H1 (cell line): ENCODE results near the gene MIA2. TPM values are rescaled to one million over a fixed set of nuclear protein-coding genes. Genes with fewer than 3 reads are reported as not detected.

Source experiments
- PHF8 ChIP-seq: fragments of 200-600 bp; sonication (generic); conservative IDR thresholded peaks from 2 replicates; pipeline ENCODE4 v1.7.1; 2012; ENCODE audit warnings: low read depth, mild to moderate bottlenecking, inconsistent platforms, low read length, moderate library complexity
- POLR2A ChIP-seq, 2 experiments: IDR thresholded peaks; 1 replicate in 1 of 2; 2 replicates in 1 of 2; pipeline ENCODE4 v1.6.1; 2011; ENCODE audit warnings: low read depth in 2 of 2, low read length in 2 of 2, mild to moderate bottlenecking in 2 of 2; ENCODE audit errors: control extremely low read depth in 1 of 2
- RAD21 ChIP-seq, 2 experiments: IDR thresholded peaks in 1 of 2; conservative IDR thresholded peaks in 1 of 2; 2 replicates each; pipeline ENCODE4 v1.6.1; 2011; ENCODE audit warnings: low read depth in 2 of 2, low read length in 2 of 2, improper control_type of control experiment in 1 of 2, inconsistent platforms in 1 of 2, mild to moderate bottlenecking in 1 of 2, moderate library complexity in 1 of 2
- TAF7 ChIP-seq: optimal IDR thresholded peaks from 2 replicates; pipeline ENCODE3; 2011; ENCODE audit warnings: low read depth, mild to moderate bottlenecking, inconsistent platforms, low read length, moderate library complexity, borderline replicate concordance
- polyA plus RNA-seq, 7 experiments: library from polyadenylated mRNA; depleted of rRNA in 3 of 7; stranded (reverse) in 5 of 7; unstranded in 2 of 7; fragments of >200 nt in 5 of 7; fragments of 200-250 nt in 2 of 7; gene quantifications; 1 replicate in 5 of 7; 2 replicates in 1 of 7; 4 replicates in 1 of 7; pipeline versions ENCODE4 v1.2.1 to v1.2.3, GENCODE V29; 2011 to 2013; ENCODE audit warnings: missing spikeins in 2 of 7, mixed read lengths in 2 of 7
- total RNA-seq: library from RNA; stranded (reverse); fragmentation: NEBNext Ultra II Directional; extraction: Animal tissue kit (Norgen Biotek cat#: 25700); gene quantifications from 2 replicates; pipeline ENCODE4 v1.2.1, GENCODE V29; 2021
- TF ChIP-seq, protein P1 (sequence below): fragments of 300-600 bp; sonication (generic); IDR thresholded peaks from 2 replicates; pipeline ENCODE4 v1.7.1; 2012; ENCODE audit warnings: low read length, moderate library complexity, mild to moderate bottlenecking, inconsistent platforms; ENCODE audit not compliant: insufficient replicate concordance
- TF ChIP-seq, protein P2 (sequence below), 3 experiments: IDR thresholded peaks; 1 replicate in 2 of 3; 2 replicates in 1 of 3; pipeline versions ENCODE4 v1.5.1 to v1.6.1; 2011; ENCODE audit warnings: low read length in 3 of 3, mild to moderate bottlenecking in 3 of 3, inconsistent platforms in 2 of 3, low read depth in 1 of 3, moderate library complexity in 1 of 3; ENCODE audit not compliant: insufficient read depth in 1 of 3; ENCODE audit errors: control extremely low read depth in 1 of 3
- TF ChIP-seq, protein P3 (sequence below): IDR thresholded peaks from 2 replicates; pipeline ENCODE4 v1.6.1; 2012; ENCODE audit warnings: inconsistent platforms

MIA2 gene
- total and polyA plus RNA-seq, 2 of the 8 experiments (the other 6 are each of a cell fraction or from before 2014, with no cell fraction given) = 10.1 to 15.0 TPM

DNA sequence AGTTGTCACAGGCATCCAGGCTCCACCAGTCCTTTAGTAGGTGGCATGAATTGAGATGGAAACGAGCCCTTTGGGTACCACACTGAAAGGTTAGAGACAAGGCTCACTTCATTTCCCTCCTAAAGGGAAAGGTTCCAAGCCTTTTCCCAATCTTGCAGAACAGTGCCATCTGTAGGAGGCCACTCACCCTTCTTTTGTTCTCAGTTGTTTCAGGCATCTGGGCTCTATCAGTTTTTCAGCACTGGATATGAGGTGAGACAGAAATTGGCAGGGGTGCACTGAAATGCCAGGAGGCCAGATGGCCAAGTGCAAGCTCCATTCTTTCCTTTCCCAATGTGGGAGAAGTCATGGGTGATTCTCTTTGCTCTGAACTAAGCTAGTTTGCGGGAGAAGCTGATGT, 183.3 kb downstream of the MIA2 start (continued):
- TF ChIP-seq, protein P1, sequence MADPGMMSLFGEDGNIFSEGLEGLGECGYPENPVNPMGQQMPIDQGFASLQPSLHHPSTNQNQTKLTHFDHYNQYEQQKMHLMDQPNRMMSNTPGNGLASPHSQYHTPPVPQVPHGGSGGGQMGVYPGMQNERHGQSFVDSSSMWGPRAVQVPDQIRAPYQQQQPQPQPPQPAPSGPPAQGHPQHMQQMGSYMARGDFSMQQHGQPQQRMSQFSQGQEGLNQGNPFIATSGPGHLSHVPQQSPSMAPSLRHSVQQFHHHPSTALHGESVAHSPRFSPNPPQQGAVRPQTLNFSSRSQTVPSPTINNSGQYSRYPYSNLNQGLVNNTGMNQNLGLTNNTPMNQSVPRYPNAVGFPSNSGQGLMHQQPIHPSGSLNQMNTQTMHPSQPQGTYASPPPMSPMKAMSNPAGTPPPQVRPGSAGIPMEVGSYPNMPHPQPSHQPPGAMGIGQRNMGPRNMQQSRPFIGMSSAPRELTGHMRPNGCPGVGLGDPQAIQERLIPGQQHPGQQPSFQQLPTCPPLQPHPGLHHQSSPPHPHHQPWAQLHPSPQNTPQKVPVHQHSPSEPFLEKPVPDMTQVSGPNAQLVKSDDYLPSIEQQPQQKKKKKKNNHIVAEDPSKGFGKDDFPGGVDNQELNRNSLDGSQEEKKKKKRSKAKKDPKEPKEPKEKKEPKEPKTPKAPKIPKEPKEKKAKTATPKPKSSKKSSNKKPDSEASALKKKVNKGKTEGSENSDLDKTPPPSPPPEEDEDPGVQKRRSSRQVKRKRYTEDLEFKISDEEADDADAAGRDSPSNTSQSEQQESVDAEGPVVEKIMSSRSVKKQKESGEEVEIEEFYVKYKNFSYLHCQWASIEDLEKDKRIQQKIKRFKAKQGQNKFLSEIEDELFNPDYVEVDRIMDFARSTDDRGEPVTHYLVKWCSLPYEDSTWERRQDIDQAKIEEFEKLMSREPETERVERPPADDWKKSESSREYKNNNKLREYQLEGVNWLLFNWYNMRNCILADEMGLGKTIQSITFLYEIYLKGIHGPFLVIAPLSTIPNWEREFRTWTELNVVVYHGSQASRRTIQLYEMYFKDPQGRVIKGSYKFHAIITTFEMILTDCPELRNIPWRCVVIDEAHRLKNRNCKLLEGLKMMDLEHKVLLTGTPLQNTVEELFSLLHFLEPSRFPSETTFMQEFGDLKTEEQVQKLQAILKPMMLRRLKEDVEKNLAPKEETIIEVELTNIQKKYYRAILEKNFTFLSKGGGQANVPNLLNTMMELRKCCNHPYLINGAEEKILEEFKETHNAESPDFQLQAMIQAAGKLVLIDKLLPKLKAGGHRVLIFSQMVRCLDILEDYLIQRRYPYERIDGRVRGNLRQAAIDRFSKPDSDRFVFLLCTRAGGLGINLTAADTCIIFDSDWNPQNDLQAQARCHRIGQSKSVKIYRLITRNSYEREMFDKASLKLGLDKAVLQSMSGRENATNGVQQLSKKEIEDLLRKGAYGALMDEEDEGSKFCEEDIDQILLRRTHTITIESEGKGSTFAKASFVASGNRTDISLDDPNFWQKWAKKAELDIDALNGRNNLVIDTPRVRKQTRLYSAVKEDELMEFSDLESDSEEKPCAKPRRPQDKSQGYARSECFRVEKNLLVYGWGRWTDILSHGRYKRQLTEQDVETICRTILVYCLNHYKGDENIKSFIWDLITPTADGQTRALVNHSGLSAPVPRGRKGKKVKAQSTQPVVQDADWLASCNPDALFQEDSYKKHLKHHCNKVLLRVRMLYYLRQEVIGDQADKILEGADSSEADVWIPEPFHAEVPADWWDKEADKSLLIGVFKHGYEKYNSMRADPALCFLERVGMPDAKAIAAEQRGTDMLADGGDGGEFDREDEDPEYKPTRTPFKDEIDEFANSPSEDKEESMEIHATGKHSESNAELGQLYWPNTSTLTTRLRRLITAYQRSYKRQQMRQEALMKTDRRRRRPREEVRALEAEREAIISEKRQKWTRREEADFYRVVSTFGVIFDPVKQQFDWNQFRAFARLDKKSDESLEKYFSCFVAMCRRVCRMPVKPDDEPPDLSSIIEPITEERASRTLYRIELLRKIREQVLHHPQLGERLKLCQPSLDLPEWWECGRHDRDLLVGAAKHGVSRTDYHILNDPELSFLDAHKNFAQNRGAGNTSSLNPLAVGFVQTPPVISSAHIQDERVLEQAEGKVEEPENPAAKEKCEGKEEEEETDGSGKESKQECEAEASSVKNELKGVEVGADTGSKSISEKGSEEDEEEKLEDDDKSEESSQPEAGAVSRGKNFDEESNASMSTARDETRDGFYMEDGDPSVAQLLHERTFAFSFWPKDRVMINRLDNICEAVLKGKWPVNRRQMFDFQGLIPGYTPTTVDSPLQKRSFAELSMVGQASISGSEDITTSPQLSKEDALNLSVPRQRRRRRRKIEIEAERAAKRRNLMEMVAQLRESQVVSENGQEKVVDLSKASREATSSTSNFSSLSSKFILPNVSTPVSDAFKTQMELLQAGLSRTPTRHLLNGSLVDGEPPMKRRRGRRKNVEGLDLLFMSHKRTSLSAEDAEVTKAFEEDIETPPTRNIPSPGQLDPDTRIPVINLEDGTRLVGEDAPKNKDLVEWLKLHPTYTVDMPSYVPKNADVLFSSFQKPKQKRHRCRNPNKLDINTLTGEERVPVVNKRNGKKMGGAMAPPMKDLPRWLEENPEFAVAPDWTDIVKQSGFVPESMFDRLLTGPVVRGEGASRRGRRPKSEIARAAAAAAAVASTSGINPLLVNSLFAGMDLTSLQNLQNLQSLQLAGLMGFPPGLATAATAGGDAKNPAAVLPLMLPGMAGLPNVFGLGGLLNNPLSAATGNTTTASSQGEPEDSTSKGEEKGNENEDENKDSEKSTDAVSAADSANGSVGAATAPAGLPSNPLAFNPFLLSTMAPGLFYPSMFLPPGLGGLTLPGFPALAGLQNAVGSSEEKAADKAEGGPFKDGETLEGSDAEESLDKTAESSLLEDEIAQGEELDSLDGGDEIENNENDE = no peak
- TF ChIP-seq, protein P2, sequence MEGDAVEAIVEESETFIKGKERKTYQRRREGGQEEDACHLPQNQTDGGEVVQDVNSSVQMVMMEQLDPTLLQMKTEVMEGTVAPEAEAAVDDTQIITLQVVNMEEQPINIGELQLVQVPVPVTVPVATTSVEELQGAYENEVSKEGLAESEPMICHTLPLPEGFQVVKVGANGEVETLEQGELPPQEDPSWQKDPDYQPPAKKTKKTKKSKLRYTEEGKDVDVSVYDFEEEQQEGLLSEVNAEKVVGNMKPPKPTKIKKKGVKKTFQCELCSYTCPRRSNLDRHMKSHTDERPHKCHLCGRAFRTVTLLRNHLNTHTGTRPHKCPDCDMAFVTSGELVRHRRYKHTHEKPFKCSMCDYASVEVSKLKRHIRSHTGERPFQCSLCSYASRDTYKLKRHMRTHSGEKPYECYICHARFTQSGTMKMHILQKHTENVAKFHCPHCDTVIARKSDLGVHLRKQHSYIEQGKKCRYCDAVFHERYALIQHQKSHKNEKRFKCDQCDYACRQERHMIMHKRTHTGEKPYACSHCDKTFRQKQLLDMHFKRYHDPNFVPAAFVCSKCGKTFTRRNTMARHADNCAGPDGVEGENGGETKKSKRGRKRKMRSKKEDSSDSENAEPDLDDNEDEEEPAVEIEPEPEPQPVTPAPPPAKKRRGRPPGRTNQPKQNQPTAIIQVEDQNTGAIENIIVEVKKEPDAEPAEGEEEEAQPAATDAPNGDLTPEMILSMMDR (IDR thresholded peaks at IDR 0.05; ENCODE audit: control extremely low read depth in 1 of 3, insufficient read depth in 1 of 3, low read depth in 1 of 3, low read length in 3 of 3) = peak in 2 of 3 experiments; percentile 36 to 62; a peak in 2 of 4 replicates
- no peak for TF ChIP-seq POLR2A (IDR thresholded peaks at IDR 0.05; ENCODE audit: control extremely low read depth in 1 of 2, low read depth in 2 of 2, low read length in 2 of 2)
- peak; percentile 65 to 76 for TF ChIP-seq RAD21 (IDR thresholded peaks at IDR 0.05 in 1 of 2, conservative IDR thresholded peaks at IDR 0.05 in 1 of 2; ENCODE audit: low read depth in 2 of 2, low read length in 2 of 2)
- no peak for TF ChIP-seq TAF7
- TF ChIP-seq PHF8 = no peak
- TF ChIP-seq, protein P3, sequence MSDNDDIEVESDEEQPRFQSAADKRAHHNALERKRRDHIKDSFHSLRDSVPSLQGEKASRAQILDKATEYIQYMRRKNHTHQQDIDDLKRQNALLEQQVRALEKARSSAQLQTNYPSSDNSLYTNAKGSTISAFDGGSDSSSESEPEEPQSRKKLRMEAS = no peak
